Testis (tissue), 3 donors: ENCODE measurements around the gene FMNL3. TPM values are rescaled to one million over a fixed set of nuclear protein-coding genes. Genes with fewer than 3 reads are reported as not detected.
A peak's percentile ranks its signal among the peaks of the same experiment; 100 is the strongest.

Source experiments
- DNase-seq: peaks from one replicate; pipeline ENCODE4 v3.0.0-alpha.2; 2019
- H3K27ac ChIP-seq, 2 donors: fragments of 200-600 bp; sonication (generic); one replicate each; pipeline ENCODE4 v1.5.1; 2019
- H3K27me3 ChIP-seq: fragments of 200-600 bp; sonication (generic); one replicate; pipeline ENCODE4 v1.5.1; 2019
- H3K36me3 ChIP-seq: fragments of 200-600 bp; sonication (generic); one replicate; pipeline ENCODE4 v1.5.1; 2017; ENCODE audit warnings: low read depth; ENCODE audit errors: missing control alignments
- H3K4me1 ChIP-seq: fragments of 200-600 bp; sonication (generic); one replicate; pipeline ENCODE4 v1.5.1; 2019
- H3K4me3 ChIP-seq, 2 donors: fragments of 200-600 bp; sonication (generic); one replicate each; pipeline ENCODE4 v1.5.1; 2017 to 2019
- H3K9me3 ChIP-seq: fragments of 200-600 bp; sonication (generic); one replicate; pipeline ENCODE4 v1.5.1; 2017
- CTCF ChIP-seq, 3 experiments: fragments of 450-650 bp in 2 of 3; fragments of 200-600 bp in 1 of 3; sonication (generic) in 1 of 3; IDR thresholded peaks; one replicate each; pipeline ENCODE4 v1.5.1; 2016 to 2019; ENCODE audit warnings: antibody characterized with exemption in 3 of 3, mild to moderate bottlenecking in 2 of 3, moderate library complexity in 1 of 3
- POLR2A ChIP-seq: fragments of 450-650 bp; IDR thresholded peaks from one replicate; pipeline ENCODE4 v1.6.1; 2017; ENCODE audit warnings: antibody characterized with exemption, mild to moderate bottlenecking, moderate library complexity
- WGBS, 2 donors: methylation state at CpG; one replicate each; pipeline ENCODE4 v1.1.5; 2018; 5-methylcytosine and 5-hydroxymethylcytosine counted together
- intact Hi-C: fragments of 100-400 bp; cut with DNase I; formaldehyde crosslinking; loops from one replicate; pipeline ENCODE4 v1.15.1; 2023; ENCODE audit warnings: low total_unique reads
- polyA plus RNA-seq: library from polyadenylated mRNA; stranded (reverse); fragments of 350-450 nt; fragmentation: Illumina TruSeq; extraction: RNeasy Lipid Tissue Mini Kit (QIAGEN cat#74804); gene quantifications from one replicate; pipeline ENCODE4 v1.2.3, GENCODE V29; 2014; ENCODE audit warnings: low read depth, low replicate concordance; ENCODE audit not compliant: insufficient read depth
- total RNA-seq, 2 donors: library from RNA; depleted of rRNA; stranded (reverse); fragments of >200 nt; gene quantifications; one replicate each; pipeline ENCODE4 v1.2.3, GENCODE V29; 2016

The FMNL3 gene
- total and polyA plus RNA-seq, 3 donors from 2014 or later, result 26.0 to 73.5 (median 40.5) TPM

GRCh38 chr12:49664591-49665239 is 42.5 kb downstream of the FMNL3 start:
- H3K4me1 ChIP-seq, result peaks cover 44% of the 10 kb centered on the region
- H3K27me3 ChIP-seq, result no peaks in the 10 kb centered on the region
- TF ChIP-seq CTCF (IDR thresholded peaks at IDR 0.05), result no peak
- no peak overlapping the region for H3K4me3 ChIP-seq
- 87 to 95% methylated on average over 4 of the region's 4 CpGs for WGBS, 2 donors
- intact Hi-C loops, result no loop called here
- no peak overlapping the region for H3K27ac ChIP-seq
- no peak for DNase-seq
- H3K9me3 ChIP-seq, result no peaks in the 10 kb centered on the region
- H3K36me3 ChIP-seq, result no peaks in the 10 kb centered on the region

GRCh38 chr12:49664167-49664566 is 43.0 kb downstream of the FMNL3 start:
- no peaks in the 10 kb centered on the region for H3K27me3 ChIP-seq
- H3K4me3 ChIP-seq, result no peak overlapping the region
- 89 to 96% methylated on average over 4 of the region's 4 CpGs for WGBS, 2 donors
- peaks cover 47% of the 10 kb centered on the region for H3K4me1 ChIP-seq
- no peak for DNase-seq
- TF ChIP-seq CTCF (IDR thresholded peaks at IDR 0.05) (no peak), POLR2A (no peak)
- intact Hi-C loops, result no loop called here
- H3K9me3 ChIP-seq, result no peaks in the 10 kb centered on the region
- no peak overlapping the region for H3K27ac ChIP-seq
- H3K36me3 ChIP-seq, result no peaks in the 10 kb centered on the region

DNA sequence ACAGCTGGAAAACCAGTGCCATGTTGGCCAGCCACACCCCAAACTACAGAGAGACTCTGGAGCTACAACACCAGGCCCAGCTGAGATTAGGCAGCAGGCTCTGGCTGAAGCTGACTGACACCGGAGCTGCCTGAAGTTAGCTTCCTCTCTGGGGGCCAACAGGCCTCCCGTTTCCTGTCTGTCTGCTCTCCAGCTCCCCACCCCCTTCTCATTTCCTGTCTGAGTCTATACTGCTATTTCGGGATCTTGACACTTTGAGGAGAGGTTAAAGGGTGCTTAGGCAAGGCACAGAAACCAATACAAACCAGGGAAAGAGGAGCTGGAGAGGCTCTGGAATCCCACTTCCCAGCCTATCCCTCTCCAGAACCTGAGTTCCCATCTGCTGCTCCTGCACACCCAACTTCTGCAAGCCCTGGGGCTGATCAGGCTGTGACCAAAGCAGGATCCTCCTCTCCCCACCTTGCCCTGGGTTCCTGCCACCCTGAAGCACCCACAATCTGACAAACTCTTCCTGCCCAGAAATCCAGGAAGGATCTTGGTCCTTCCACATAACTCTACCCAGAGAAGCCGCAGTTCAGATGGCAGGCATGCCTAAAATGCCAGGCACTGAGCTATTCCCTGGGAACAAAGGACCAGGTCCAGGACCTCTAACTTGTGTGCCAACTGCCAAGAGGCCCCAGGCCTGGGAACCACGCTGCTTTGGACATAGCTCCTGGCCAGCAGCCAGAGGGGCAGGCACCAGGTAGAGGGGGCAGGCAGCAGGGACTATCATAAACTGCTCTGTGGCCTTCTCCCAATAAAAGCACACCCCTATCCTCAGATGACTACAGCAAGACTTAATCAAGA is 44.0 kb downstream of the FMNL3 start:
- H3K36me3 ChIP-seq, result no peaks in the 10 kb centered on the region
- peak; percentile 51 for DNase-seq
- WGBS, 2 donors, result 47 to 53% methylated on average over 3 to 5 of the region's 5 CpGs
- no peak overlapping the region for H3K4me3 ChIP-seq
- no peaks in the 10 kb centered on the region for H3K9me3 ChIP-seq
- TF ChIP-seq POLR2A, result no peak
- TF ChIP-seq CTCF (IDR thresholded peaks at IDR 0.05), result no peak
- no peaks in the 10 kb centered on the region for H3K27me3 ChIP-seq
- H3K27ac ChIP-seq, result peak overlapping the region; percentile 47 to 54
- H3K4me1 ChIP-seq, result peaks cover 47% of the 10 kb centered on the region
- intact Hi-C loops, result no loop called here

GRCh38 chr12:49661746-49662145 is 45.5 kb downstream of the FMNL3 start:
- Histone ChIP-seq H3K27ac (peak overlapping the region in 1 of 2 donors; percentile 54), H3K27me3 (no peaks in the 10 kb centered on the region), H3K4me1 (peaks cover 47% of the 10 kb centered on the region), H3K36me3 (no peaks in the 10 kb centered on the region), H3K4me3 (no peak overlapping the region), H3K9me3 (no peaks in the 10 kb centered on the region)
- 87 to 96% methylated on average over 3 of the region's 3 CpGs for WGBS, 2 donors
- intact Hi-C loops, result no loop called here
- no peak for DNase-seq
- no peak for TF ChIP-seq CTCF (IDR thresholded peaks at IDR 0.05)
- no peak for TF ChIP-seq POLR2A
